PC-3 (cell line): ENCODE results near the gene SBK1.

Source experiments
- EZH2 ChIP-seq: fragments of 300-600 bp; sonication (generic); IDR thresholded peaks from one replicate; pipeline ENCODE4 v1.6.1; 2017; ENCODE audit warnings: antibody characterized with exemption, mild to moderate bottlenecking, low read length; ENCODE audit not compliant: unreplicated experiment
- TF ChIP-seq, protein P1 (sequence below): fragments of 300-600 bp; sonication (generic); conservative IDR thresholded peaks from 2 replicates; pipeline ENCODE4 v1.5.1; 2017; ENCODE audit warnings: antibody characterized with exemption, low read depth, mild to moderate bottlenecking, low read length

DNA sequence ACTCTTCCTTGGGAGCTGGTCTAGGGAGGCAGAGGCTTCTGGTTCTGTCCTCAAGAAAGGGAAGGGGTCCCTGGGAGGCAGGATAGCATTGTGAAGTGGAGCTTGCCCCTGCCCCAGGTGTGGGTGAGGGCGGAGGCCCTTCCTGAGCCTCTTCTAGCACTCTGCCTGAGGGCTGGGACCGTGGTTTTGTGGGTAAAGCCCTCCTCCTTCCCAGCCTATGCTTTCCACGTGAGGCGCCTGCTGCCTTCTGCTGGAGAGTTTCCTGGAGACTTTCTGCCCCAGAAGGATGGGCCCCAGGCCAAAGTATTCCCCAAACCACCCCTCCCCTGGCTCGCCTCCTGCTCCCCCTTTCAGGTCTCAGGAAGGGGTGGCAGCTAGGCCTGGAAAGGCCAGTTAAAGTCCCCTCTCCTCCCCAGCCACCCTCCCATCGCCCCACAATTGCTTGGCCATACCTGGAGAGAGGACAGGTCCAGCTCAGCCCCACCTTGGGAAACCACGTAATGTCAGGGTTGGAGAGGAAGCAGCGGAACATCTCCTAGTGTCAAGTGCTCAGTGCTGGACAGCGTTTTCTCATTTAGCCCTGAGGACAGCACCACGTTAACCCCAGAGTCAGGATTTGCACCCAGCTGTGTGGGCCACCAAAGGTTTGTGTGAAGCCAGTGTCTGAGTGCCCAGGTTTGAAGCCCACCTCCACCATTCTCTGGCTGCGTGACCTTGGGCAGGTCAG lies 5.6 kb downstream of the SBK1 start:
- TF ChIP-seq, protein P1, sequence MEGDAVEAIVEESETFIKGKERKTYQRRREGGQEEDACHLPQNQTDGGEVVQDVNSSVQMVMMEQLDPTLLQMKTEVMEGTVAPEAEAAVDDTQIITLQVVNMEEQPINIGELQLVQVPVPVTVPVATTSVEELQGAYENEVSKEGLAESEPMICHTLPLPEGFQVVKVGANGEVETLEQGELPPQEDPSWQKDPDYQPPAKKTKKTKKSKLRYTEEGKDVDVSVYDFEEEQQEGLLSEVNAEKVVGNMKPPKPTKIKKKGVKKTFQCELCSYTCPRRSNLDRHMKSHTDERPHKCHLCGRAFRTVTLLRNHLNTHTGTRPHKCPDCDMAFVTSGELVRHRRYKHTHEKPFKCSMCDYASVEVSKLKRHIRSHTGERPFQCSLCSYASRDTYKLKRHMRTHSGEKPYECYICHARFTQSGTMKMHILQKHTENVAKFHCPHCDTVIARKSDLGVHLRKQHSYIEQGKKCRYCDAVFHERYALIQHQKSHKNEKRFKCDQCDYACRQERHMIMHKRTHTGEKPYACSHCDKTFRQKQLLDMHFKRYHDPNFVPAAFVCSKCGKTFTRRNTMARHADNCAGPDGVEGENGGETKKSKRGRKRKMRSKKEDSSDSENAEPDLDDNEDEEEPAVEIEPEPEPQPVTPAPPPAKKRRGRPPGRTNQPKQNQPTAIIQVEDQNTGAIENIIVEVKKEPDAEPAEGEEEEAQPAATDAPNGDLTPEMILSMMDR: no peak
- TF ChIP-seq EZH2: no peak
